ENCODE data around the gene WDR20. TPM values are rescaled to one million over a fixed set of nuclear protein-coding genes. Genes with fewer than 3 reads are reported as not detected.

Gene WDR20
- total RNA-seq, 2 donors from 2014 or later, result 12.2 to 15.5 TPM

DNA sequence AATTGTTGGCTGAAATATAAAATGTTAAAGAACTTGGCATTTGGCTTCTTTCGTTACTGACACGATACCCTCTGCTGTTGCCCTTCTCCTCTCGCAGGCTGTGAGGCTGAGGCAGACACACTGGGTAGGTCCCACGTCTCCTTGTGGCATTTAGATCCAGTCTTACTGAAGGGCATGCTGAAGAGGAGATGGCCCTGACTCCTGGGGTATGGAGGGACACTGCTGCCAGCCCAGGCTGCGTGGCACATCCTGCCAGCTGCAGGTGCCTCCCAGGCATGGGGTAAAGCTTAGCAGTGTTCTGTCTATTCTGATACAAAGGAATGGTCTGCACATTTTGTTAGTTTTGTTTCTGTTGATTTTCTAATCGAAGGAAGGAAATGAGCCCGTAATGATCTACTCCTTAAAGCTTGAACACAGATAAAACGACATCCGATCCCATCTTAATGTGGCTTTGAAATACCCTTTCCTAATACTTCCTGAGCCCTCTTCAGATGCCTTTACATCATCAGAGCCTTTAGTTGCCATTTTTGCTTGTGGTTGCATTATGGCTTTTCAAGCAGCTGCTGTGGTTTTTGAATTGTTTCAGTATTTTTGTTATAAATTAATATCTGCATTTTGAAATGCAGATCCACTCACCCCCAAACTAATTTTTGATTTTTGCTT lies 61.1 kb downstream of the WDR20 start:
- DNase-seq (no peak), ATAC-seq (no peak)
- TF ChIP-seq, protein P1, sequence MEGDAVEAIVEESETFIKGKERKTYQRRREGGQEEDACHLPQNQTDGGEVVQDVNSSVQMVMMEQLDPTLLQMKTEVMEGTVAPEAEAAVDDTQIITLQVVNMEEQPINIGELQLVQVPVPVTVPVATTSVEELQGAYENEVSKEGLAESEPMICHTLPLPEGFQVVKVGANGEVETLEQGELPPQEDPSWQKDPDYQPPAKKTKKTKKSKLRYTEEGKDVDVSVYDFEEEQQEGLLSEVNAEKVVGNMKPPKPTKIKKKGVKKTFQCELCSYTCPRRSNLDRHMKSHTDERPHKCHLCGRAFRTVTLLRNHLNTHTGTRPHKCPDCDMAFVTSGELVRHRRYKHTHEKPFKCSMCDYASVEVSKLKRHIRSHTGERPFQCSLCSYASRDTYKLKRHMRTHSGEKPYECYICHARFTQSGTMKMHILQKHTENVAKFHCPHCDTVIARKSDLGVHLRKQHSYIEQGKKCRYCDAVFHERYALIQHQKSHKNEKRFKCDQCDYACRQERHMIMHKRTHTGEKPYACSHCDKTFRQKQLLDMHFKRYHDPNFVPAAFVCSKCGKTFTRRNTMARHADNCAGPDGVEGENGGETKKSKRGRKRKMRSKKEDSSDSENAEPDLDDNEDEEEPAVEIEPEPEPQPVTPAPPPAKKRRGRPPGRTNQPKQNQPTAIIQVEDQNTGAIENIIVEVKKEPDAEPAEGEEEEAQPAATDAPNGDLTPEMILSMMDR (IDR thresholded peaks at IDR 0.05), result no peak
- no peak for TF ChIP-seq POLR2A (IDR thresholded peaks at IDR 0.05)
- intact Hi-C loops (cut with DNase I), result no loop called here
- Histone ChIP-seq H3K27ac (no peak overlapping the region), H3K4me1 (peaks cover 16% of the 10 kb centered on the region), H3K9me3 (no peaks in the 10 kb centered on the region), H3K4me3 (no peak overlapping the region), H3K27me3 (no peaks in the 10 kb centered on the region), H3K36me3 (replicated peaks in 1 of 2; ENCODE audit: insufficient read depth in 1 of 2, low read depth in 2 of 2) (peaks cover 0 to 2% of the 10 kb centered on the region in 2 donors)
- WGBS, 2 donors, result 77 to 86% methylated on average over 9 of the region's 9 CpGs

DNA sequence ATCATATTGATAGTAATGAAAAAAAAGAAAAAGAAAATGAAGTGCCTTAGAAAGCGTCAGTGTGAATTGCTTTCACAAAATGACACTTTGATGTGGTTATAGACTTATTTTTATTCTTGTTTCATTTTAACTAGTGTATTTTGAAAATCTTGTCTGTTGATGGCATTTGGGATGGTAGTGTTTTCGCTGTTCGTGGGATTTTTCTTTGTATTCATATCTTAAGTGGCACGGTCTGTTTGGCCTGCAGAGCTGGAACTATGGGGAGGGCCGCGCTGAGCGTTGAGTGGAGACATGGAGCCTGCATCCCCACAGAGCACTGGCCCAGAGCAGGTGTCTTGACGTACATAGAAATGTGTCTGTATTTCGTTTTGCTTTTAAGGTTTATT lies 61.6 kb downstream of the WDR20 start:
- H3K9me3 ChIP-seq, result no peaks in the 10 kb centered on the region
- DNase-seq, result no peak
- H3K4me3 ChIP-seq, result no peak overlapping the region
- H3K4me1 ChIP-seq, result peaks cover 16% of the 10 kb centered on the region
- no peaks in the 10 kb centered on the region for H3K27me3 ChIP-seq
- intact Hi-C loops (cut with DNase I), result no loop called here
- WGBS, 2 donors, result 86% methylated on average over 9 of the region's 9 CpGs
- peaks cover 0 to 2% of the 10 kb centered on the region in 2 donors for H3K36me3 ChIP-seq (replicated peaks in 1 of 2; ENCODE audit: insufficient read depth in 1 of 2, low read depth in 2 of 2)
- no peak for TF ChIP-seq POLR2A (IDR thresholded peaks at IDR 0.05)
- TF ChIP-seq, protein P1 (IDR thresholded peaks at IDR 0.05), result no peak
- no peak for ATAC-seq
- H3K27ac ChIP-seq, result no peak overlapping the region

DNA sequence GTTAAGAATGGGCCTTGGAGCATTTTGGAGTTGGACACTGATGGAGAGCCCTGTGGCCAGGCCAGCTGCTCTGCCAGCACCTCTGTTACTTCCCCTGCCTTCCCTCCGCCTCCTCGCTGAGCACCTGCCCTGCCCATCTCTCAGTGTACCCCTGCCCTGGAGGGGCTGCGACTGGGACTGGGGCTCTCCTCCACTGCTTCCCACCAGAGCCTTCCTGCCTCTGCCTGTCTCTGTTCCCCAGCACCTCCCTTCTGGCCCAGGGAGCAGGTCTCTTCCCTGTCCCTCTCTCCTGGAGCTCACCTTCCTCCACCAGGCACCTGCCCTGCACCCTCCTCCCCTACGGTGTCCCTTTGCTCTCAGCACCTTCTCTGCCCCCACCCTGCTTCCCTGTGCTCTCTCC lies 62.1 kb downstream of the WDR20 start:
- intact Hi-C loops (cut with DNase I), result no loop called here

DNA sequence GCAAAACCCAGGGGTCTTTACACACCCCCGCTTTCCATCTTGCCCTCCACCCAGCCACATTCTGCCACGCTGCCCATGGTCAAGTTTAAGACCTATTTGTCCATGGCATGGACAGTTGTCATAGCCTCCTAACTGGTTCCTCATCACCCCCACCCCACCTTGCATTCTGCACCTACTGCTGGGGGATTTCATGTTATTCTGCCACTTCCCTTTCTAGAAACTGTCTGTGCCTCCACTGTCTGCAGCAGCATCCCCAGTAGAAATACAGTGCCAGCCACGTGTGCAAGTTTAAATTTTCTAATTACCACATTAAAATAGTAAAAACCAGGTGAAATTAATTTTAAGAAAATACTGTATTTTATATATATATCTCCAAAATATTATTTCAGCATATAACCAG lies 63.2 kb downstream of the WDR20 start:
- no peak for DNase-seq

More for the DNA sequence above, 62.1 kb downstream of the WDR20 start:
- TF ChIP-seq, protein P1 (IDR thresholded peaks at IDR 0.05), result no peak
- TF ChIP-seq POLR2A (IDR thresholded peaks at IDR 0.05), result no peak
- H3K9me3 ChIP-seq, result no peaks in the 10 kb centered on the region
- no peak overlapping the region for H3K27ac ChIP-seq
- no peaks in the 10 kb centered on the region for H3K27me3 ChIP-seq
- H3K4me1 ChIP-seq, result peaks cover 16% of the 10 kb centered on the region
- H3K36me3 ChIP-seq (replicated peaks in 1 of 2; ENCODE audit: insufficient read depth in 1 of 2, low read depth in 2 of 2), result peaks cover 0 to 2% of the 10 kb centered on the region in 2 donors
- WGBS, 2 donors, result 81 to 90% methylated on average over 4 of the region's 4 CpGs
- no peak for DNase-seq
- no peak for ATAC-seq
- H3K4me3 ChIP-seq, result no peak overlapping the region

More for the DNA sequence above, 63.2 kb downstream of the WDR20 start:
- H3K36me3 ChIP-seq (replicated peaks in 1 of 2; ENCODE audit: insufficient read depth in 1 of 2, low read depth in 2 of 2), result peaks cover 0 to 2% of the 10 kb centered on the region in 2 donors
- TF ChIP-seq POLR2A (IDR thresholded peaks at IDR 0.05), result no peak
- TF ChIP-seq, protein P1 (IDR thresholded peaks at IDR 0.05), result no peak
- H3K27ac ChIP-seq, result no peak overlapping the region
- 89 to 90% methylated on average over 3 of the region's 3 CpGs for WGBS, 2 donors
- no peak for ATAC-seq
- no peaks in the 10 kb centered on the region for H3K27me3 ChIP-seq
- H3K4me3 ChIP-seq, result no peak overlapping the region
- H3K9me3 ChIP-seq, result no peaks in the 10 kb centered on the region
- intact Hi-C loops (cut with DNase I), result no loop called here
- peaks cover 23% of the 10 kb centered on the region for H3K4me1 ChIP-seq
